ENCODE results near the gene ALPI.

The ALPI gene

DNA sequence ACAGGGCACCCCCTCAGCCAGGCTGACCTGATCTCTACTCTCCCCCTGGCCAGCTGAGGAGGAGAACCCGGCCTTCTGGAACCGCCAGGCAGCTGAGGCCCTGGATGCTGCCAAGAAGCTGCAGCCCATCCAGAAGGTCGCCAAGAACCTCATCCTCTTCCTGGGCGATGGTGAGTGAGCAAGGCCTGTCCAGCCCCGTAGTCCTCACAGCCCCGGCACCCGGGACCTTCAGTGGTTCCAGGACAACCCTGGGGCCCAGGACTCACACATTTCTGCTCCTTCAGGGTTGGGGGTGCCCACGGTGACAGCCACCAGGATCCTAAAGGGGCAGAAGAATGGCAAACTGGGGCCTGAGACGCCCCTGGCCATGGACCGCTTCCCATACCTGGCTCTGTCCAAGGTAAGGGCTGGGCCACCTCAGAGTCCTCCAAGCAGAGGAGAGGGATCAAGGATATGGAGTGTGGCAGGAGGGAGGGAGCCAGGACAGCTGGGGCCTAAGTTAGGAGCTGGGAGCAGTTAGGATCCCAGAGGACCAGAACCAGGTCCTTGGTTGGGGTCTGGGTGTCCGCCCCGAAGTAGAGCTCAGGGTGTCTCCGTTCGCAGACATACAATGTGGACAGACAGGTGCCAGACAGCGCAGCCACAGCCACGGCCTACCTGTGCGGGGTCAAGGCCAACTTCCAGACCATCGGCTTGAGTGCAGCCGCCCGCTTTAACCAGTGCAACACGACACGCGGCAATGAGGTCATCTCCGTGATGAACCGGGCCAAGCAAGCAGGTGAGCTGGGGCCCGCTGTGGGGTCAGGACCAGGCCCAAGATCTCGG is 555 bp downstream of the ALPI start:
- H3K9me3 ChIP-seq (ENCODE audit: control insufficient read depth, low read length): no peaks in the 10 kb centered on the region
- H3K36me3 ChIP-seq (ENCODE audit: control insufficient read depth, insufficient read depth, low read length): no peaks in the 10 kb centered on the region
- no peaks in the 10 kb centered on the region for H3K4me1 ChIP-seq (ENCODE audit: control insufficient read depth, insufficient read depth, low read length, poor library complexity, severe bottlenecking)
- H3K27ac ChIP-seq (ENCODE audit: low read depth, low read length, severe bottlenecking): no peak overlapping the region
- WGBS, 2 experiments (ENCODE audit: insufficient coverage in 2 of 2): 90 to 95% methylated on average over 27 of the region's 27 CpGs
- H3K4me3 ChIP-seq (ENCODE audit: extremely low read depth, insufficient read depth, low read length, poor library complexity, severe bottlenecking): no peak overlapping the region

DNA sequence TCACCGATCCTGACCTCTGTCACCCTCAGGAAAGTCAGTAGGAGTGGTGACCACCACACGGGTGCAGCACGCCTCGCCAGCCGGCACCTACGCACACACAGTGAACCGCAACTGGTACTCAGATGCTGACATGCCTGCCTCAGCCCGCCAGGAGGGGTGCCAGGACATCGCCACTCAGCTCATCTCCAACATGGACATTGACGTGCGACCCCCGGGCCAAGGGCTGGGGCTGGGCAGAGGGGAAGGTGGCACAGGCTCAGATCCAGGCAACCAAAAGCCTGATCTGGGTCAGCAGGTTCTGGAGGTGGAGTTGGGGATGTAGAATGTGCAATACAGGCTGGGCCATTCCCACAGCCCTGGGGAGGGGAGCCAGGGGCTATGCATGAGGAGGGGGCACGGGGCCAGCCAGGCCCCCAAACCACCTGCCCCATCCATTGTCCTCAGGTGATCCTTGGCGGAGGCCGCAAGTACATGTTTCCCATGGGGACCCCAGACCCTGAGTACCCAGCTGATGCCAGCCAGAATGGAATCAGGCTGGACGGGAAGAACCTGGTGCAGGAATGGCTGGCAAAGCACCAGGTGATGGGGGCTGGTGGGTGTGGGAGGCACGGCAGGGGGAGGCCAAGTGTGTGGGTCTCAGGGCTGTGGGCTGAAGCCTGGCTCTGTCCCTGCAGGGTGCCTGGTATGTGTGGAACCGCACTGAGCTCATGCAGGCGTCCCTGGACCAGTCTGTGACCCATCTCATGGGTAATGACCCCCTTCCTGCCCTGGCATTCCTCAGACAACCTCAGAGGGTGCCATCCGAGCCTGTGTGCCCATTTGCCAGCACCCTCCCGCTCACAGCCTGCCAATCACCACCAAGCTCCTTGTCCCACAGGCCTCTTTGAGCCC is 1.4 kb downstream of the ALPI start:
- no peak overlapping the region for H3K27ac ChIP-seq (ENCODE audit: low read depth, low read length, severe bottlenecking)
- 94 to 95% methylated on average over 17 to 20 of the region's 21 CpGs for WGBS, 2 experiments (ENCODE audit: insufficient coverage in 2 of 2)
- no peaks in the 10 kb centered on the region for H3K9me3 ChIP-seq (ENCODE audit: control insufficient read depth, low read length)
- H3K4me3 ChIP-seq (ENCODE audit: extremely low read depth, insufficient read depth, low read length, poor library complexity, severe bottlenecking): no peak overlapping the region
- no peaks in the 10 kb centered on the region for H3K4me1 ChIP-seq (ENCODE audit: control insufficient read depth, insufficient read depth, low read length, poor library complexity, severe bottlenecking)
- no peaks in the 10 kb centered on the region for H3K36me3 ChIP-seq (ENCODE audit: control insufficient read depth, insufficient read depth, low read length)

DNA sequence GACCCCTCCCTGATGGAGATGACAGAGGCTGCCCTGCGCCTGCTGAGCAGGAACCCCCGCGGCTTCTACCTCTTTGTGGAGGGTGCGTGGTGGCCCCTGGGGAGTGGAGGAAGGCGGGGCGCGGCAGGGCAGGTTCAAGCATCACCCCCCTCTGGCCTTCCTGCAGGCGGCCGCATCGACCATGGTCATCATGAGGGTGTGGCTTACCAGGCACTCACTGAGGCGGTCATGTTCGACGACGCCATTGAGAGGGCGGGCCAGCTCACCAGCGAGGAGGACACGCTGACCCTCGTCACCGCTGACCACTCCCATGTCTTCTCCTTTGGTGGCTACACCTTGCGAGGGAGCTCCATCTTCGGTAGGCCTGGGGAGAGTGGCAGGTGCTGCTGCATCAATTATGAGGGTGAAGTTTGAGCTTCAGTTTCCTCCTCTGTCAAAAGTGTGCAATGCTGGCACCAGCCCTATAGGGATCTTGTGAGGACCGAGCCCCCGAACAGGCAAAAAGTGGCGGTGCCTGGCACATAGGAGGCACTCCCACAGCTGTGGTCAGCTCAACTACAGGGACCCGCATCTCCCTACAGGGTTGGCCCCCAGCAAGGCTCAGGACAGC is 2.2 kb downstream of the ALPI start:
- no peak overlapping the region for H3K4me3 ChIP-seq (ENCODE audit: extremely low read depth, insufficient read depth, low read length, poor library complexity, severe bottlenecking)
- H3K36me3 ChIP-seq (ENCODE audit: control insufficient read depth, insufficient read depth, low read length): no peaks in the 10 kb centered on the region
- 88 to 96% methylated on average over 20 to 22 of the region's 25 CpGs for WGBS, 2 experiments (ENCODE audit: insufficient coverage in 2 of 2)
- no peak overlapping the region for H3K27ac ChIP-seq (ENCODE audit: low read depth, low read length, severe bottlenecking)
- H3K4me1 ChIP-seq (ENCODE audit: control insufficient read depth, insufficient read depth, low read length, poor library complexity, severe bottlenecking): no peaks in the 10 kb centered on the region
- H3K9me3 ChIP-seq (ENCODE audit: control insufficient read depth, low read length): no peaks in the 10 kb centered on the region

DNA sequence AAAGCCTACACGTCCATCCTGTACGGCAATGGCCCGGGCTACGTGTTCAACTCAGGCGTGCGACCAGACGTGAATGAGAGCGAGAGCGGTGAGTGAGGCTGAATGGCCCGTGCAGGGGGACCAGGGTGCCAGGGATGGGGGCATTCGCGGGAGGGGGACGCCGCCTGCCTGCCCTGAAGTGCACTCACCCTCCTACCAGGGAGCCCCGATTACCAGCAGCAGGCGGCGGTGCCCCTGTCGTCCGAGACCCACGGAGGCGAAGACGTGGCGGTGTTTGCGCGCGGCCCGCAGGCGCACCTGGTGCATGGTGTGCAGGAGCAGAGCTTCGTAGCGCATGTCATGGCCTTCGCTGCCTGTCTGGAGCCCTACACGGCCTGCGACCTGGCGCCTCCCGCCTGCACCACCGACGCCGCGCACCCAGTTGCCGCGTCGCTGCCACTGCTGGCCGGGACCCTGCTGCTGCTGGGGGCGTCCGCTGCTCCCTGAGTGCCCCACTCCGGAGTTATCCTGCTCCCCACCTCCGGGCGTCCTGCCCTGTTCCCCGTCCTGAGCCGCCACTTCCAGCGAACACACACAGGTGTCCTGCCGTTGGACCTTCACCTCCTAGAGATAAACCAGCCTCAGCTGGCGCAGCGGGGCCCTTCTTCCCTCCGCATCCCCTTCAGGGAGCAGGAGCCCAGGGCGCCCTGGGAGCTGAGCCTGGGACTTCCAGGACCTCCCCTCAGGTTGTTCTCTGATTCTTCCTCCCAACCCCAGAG is 2.9 kb downstream of the ALPI start:
- WGBS, 2 experiments (ENCODE audit: insufficient coverage in 2 of 2): 91 to 96% methylated on average over 56 of the region's 56 CpGs
- no peaks in the 10 kb centered on the region for H3K9me3 ChIP-seq (ENCODE audit: control insufficient read depth, low read length)
- H3K4me3 ChIP-seq (ENCODE audit: extremely low read depth, insufficient read depth, low read length, poor library complexity, severe bottlenecking): no peak overlapping the region

DNA sequence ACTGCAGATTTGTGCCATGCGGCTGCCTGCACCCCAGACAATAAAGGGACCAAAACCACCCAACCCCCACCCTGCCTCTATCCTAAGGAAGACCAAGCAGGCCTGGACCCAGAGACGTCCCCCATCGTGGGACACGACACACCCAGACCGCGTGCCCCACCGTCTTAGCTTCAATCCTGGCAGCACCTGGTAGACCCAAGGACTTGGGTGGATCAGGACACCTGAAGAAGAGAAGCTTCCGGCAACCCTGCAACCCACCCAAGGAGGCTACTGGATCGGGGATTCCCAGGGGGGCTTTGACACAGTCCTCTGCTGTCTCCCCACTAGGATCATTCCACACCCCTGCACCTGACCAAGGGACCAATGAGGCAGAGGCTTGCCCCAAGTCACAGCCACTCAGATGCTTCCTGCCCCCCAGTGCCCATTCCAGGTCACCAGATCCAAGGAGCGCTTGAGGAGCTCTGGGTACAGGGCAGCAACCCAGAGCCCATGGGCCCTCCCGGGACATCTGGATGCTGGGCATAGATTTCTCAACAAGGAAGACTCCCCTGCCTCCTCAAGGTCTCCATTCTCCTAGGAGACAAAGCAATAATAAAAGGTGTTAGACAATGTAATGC is 3.6 kb downstream of the ALPI start:
- Histone ChIP-seq H3K4me3 (ENCODE audit: extremely low read depth, insufficient read depth, low read length, poor library complexity, severe bottlenecking) (no peak overlapping the region), H3K36me3 (ENCODE audit: control insufficient read depth, insufficient read depth, low read length) (no peaks in the 10 kb centered on the region), H3K27ac (ENCODE audit: low read depth, low read length, severe bottlenecking) (no peak overlapping the region), H3K4me1 (ENCODE audit: control insufficient read depth, insufficient read depth, low read length, poor library complexity, severe bottlenecking) (no peaks in the 10 kb centered on the region), H3K9me3 (ENCODE audit: control insufficient read depth, low read length) (no peaks in the 10 kb centered on the region)
- WGBS, 2 experiments (ENCODE audit: insufficient coverage in 2 of 2): 87% methylated on average over 4 to 8 of the region's 11 CpGs

More for the DNA sequence above, 2.9 kb downstream of the ALPI start:
- Histone ChIP-seq H3K27ac (ENCODE audit: low read depth, low read length, severe bottlenecking) (no peak overlapping the region), H3K36me3 (ENCODE audit: control insufficient read depth, insufficient read depth, low read length) (no peaks in the 10 kb centered on the region), H3K4me1 (ENCODE audit: control insufficient read depth, insufficient read depth, low read length, poor library complexity, severe bottlenecking) (no peaks in the 10 kb centered on the region)

DNA sequence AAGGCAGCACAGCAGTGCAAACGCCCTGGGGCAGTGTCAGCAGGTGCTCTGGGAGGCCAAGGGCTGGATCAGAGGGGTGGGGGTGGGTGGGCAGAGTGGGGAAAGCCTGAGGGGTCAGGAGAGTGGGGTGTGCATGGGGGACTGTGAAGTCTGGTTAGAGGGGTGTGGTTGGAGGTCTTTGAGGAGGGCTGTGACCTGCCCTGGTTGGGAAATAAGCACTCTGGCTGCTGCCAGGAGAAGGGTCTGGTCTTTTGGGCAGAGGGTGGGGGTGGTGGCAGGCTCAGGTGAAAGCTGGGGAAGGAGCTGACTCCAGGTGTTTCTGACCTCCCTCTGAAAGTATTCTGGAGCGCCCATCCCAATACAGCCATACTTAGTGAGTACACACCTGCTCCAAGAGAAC is 4.2 kb downstream of the ALPI start:
- Histone ChIP-seq H3K27ac (ENCODE audit: low read depth, low read length, severe bottlenecking) (no peak overlapping the region), H3K4me3 (ENCODE audit: extremely low read depth, insufficient read depth, low read length, poor library complexity, severe bottlenecking) (no peak overlapping the region), H3K4me1 (ENCODE audit: control insufficient read depth, insufficient read depth, low read length, poor library complexity, severe bottlenecking) (no peaks in the 10 kb centered on the region), H3K36me3 (ENCODE audit: control insufficient read depth, insufficient read depth, low read length) (no peaks in the 10 kb centered on the region), H3K9me3 (ENCODE audit: control insufficient read depth, low read length) (no peaks in the 10 kb centered on the region)
- 56 to 80% methylated on average over 1 of the region's 2 CpGs for WGBS, 2 experiments (ENCODE audit: insufficient coverage in 2 of 2)

DNA sequence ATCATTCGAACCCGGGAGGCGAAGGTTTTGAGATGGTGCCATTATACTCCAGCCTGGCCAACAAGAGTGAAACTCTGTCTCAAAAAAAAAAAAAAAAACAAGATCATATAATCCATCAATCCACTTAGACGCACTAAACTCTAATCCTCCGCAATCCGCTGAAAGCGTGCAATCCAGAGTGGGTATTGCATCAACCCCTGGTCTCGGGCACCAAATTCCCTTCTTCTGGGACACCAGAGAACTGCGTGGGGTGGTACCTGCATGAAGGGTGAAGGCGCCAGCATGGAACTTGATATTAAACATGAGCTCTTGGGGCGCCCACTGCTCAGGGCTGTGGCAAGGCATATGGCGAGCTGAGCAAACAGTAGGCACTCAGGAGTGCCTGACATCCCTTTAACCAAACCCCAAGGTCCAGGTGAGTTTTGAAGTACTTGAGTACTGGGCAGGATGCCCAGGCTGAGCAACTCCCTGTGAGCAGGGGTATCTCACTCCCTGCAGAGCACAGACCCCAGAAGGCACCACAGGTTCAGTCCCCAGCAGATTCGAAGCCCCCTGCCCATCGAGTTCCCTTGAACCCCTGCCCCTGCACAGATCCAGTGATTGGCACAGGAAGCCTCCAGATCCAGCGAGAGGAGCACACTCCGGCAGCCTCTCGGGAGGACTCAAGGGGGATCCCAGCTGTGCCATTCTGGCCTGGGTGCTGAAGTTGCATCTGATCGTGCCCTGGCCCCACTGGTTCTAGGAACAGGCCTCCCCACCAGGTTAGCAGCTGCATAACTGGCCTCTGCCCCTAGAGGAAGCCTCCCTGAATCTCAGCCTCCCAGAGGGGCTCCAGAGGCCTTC is 8.0 kb downstream of the ALPI start:
- H3K27ac ChIP-seq (ENCODE audit: low read depth, low read length, severe bottlenecking): no peak overlapping the region
- 91 to 92% methylated on average over 15 to 17 of the region's 18 CpGs for WGBS, 2 experiments (ENCODE audit: insufficient coverage in 2 of 2)
- H3K4me1 ChIP-seq (ENCODE audit: control insufficient read depth, insufficient read depth, low read length, poor library complexity, severe bottlenecking): no peaks in the 10 kb centered on the region
- no peak overlapping the region for H3K4me3 ChIP-seq (ENCODE audit: extremely low read depth, insufficient read depth, low read length, poor library complexity, severe bottlenecking)
- H3K36me3 ChIP-seq (ENCODE audit: control insufficient read depth, insufficient read depth, low read length): no peaks in the 10 kb centered on the region
- H3K9me3 ChIP-seq (ENCODE audit: control insufficient read depth, low read length): no peaks in the 10 kb centered on the region

DNA sequence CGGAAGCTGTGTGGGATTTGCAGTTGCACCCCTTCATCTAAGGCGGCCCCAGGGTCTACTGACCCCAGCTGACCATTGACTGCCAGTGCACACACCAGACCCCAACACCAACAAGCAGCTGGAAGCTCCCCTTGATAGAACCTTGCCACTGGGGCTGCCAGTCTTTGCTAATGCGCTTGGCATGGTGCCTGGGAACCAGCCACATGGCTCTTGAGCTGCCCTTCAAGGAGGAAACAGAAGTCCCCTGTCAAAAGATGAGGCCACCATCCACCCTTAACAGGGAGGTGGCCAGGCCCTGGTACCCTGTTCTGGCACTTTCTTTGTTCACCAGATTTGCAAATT is 8.6 kb downstream of the ALPI start:
- no peaks in the 10 kb centered on the region for H3K36me3 ChIP-seq (ENCODE audit: control insufficient read depth, insufficient read depth, low read length)
- H3K27ac ChIP-seq (ENCODE audit: low read depth, low read length, severe bottlenecking): no peak overlapping the region
- 95 to 100% methylated on average over 1 to 3 of the region's 3 CpGs for WGBS, 2 experiments (ENCODE audit: insufficient coverage in 2 of 2)
- H3K9me3 ChIP-seq (ENCODE audit: control insufficient read depth, low read length): no peaks in the 10 kb centered on the region
- H3K4me1 ChIP-seq (ENCODE audit: control insufficient read depth, insufficient read depth, low read length, poor library complexity, severe bottlenecking): no peaks in the 10 kb centered on the region
- no peak overlapping the region for H3K4me3 ChIP-seq (ENCODE audit: extremely low read depth, insufficient read depth, low read length, poor library complexity, severe bottlenecking)

DNA sequence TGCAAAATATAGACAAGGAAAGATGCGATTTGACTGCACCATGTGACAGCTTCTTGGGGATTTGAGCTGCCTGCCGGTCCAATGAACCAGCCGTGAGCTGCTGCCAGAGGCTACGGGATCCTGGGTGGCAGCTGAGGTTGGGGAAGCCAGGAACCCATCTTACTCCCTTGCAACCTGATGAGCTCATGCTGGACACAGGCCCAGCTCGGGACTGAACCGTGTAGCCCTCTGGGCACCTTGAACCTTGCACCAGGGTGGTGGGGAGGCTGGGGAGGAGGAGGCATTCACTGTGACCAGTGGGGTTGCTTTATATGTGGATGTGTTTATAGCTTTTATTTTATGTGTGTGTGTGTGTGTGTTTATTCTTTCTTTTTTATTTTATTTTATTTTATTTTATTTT is 9.1 kb downstream of the ALPI start:
- Histone ChIP-seq H3K4me3 (ENCODE audit: extremely low read depth, insufficient read depth, low read length, poor library complexity, severe bottlenecking) (no peak overlapping the region), H3K4me1 (ENCODE audit: control insufficient read depth, insufficient read depth, low read length, poor library complexity, severe bottlenecking) (no peaks in the 10 kb centered on the region), H3K36me3 (ENCODE audit: control insufficient read depth, insufficient read depth, low read length) (no peaks in the 10 kb centered on the region), H3K27ac (ENCODE audit: low read depth, low read length, severe bottlenecking) (no peak overlapping the region), H3K9me3 (ENCODE audit: control insufficient read depth, low read length) (no peaks in the 10 kb centered on the region)
- 89 to 91% methylated on average over 4 to 5 of the region's 6 CpGs for WGBS, 2 experiments (ENCODE audit: insufficient coverage in 2 of 2)

Measured in mesodermal cell (in vitro differentiated cells).